Lung microvascular endothelial cell (primary cell): ENCODE measurements around the gene PIK3C2G. TPM values are rescaled to one million over a fixed set of nuclear protein-coding genes. Genes with fewer than 3 reads are reported as not detected.

ENCODE experiments used
- total RNA-seq: library from RNA; depleted of rRNA; stranded (reverse); fragments of >200 nt; gene quantifications from 2 replicates; pipeline ENCODE4 v1.2.1, GENCODE V29; 2014

The PIK3C2G gene
- total RNA-seq, 1 donor from 2014 or later: 2.0 TPM

Other genes with a start within 250 kb of the PIK3C2G start
- not detected in 2 replicates for gene RERGL, start 171.3 kb upstream of the PIK3C2G start, total RNA-seq